Fibroblast of skin of left biceps (primary cell): Measurements from ENCODE around the gene CCNB1.
"Not testable (repeated sequence)": the region's sequence is repeated elsewhere in the genome, so short reads cannot be mapped to it uniquely, and the experiment has no call there.

Source experiments
- DNase-seq, 2 experiments: peaks; one replicate each; pipeline ENCODE4 v3.0.0-alpha.2; 2013; ENCODE audit warnings: low read depth in 2 of 2

The CCNB1 gene

GRCh38 chr5:69166686-69167492 is at the start of gene CCNB1:
CCNB1 (plus strand) TSS chr5:69167150; CDS start chr5:69167263, 113 bp downstream.
- DNase-seq, result peak; percentile 86 to 91

DNA sequence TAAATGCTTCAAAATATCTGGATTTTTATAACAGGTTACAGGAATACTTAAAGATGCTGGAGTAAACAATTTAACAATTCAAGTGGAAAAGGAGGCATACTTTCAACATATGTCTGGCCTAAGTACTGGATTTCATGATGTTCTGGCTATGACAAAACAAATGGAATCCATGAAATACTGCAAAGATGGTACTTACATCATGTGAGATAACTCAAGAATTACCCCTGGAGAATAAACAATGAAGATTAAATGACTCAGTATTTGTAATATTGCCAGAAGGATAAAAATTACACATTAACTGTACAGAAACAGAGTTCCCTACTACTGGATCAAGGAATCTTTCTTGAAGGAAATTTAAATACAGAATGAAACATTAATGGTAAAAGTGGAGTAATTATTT is 37.5 kb upstream of the CCNB1 start:
- DNase-seq, result peak; percentile 49 to 52

DNA sequence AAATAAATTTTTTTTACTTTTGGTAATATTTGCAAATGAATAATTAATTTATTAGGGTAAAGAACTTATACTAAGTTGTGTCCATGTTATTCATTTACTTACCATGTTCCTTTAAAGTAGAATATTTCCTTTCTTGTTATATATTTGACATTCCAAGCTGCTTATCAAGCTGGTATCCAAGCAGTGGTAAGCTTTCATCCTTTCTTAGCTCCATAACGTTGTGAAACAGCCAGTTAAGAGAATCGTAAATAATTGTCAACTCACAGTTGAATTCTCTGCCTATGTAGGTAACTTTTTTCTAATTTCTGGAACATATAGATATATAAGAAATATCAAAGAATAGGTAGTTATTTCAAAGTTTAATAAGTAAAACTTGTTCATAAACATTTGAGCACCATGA is 36.7 kb upstream of the CCNB1 start:
- DNase-seq, result no peak

GRCh38 chr5:69131304-69131703 is 35.6 kb upstream of the CCNB1 start:
- no peak for DNase-seq

- DNase-seq, result no peak
Measured at GRCh38 chr5:69134126-69134525, 32.8 kb upstream of the CCNB1 start.

- DNase-seq, result peak; percentile 29 to 33
Measured at GRCh38 chr5:69136293-69136692, 30.7 kb upstream of the CCNB1 start.

- DNase-seq, result not testable (repeated sequence)
Measured at GRCh38 chr5:69137208-69137607, 29.7 kb upstream of the CCNB1 start.

GRCh38 chr5:69137807-69138206 is 29.1 kb upstream of the CCNB1 start:
- DNase-seq, result no peak

GRCh38 chr5:69138766-69139165 is 28.2 kb upstream of the CCNB1 start:
- DNase-seq, result peak in 1 of 2 experiments; percentile 4

DNA sequence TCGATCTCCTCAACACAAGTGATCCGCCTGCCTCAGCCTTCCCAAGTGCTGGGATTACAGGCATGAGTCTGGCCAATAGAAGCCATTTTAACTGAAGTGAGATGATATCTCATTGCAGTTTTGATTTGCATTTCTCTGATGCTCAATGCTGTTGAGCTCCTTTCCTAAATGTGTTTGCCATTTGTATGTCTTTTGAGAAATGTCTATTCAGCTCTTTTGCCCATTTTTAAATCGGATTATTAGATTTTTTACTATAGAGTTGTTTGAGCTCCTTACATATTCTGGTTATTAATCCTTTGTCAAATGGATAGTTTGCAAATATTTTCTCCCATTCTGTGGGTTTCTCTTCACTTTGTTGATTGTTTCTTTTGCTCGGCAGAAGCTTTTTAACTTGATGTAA is 26.7 kb upstream of the CCNB1 start:
- not testable (repeated sequence) for DNase-seq

DNA sequence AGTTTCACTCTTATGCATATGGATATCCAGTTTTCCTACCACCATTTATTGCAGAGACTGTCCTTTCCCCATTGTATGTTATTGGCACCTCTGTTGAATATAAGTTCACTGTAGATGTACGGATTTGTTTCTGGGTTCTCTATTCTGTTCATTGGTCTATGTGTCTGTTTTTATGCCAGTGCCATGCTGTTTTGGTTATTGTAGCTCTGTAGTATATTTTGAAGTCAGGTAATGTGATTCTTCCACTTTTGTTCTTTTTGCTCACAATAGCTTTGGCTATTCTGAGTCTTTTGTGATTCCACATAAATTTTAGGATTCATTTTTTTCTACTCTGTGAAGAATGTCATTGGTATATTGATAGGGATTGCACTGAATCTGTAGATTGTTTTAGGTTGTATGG is 26.1 kb upstream of the CCNB1 start:
- no peak for DNase-seq

GRCh38 chr5:69148576-69148975 is 18.4 kb upstream of the CCNB1 start:
- not testable (repeated sequence) for DNase-seq

- no peak for DNase-seq
Measured at GRCh38 chr5:69148981-69149675, 17.8 kb upstream of the CCNB1 start.

DNA sequence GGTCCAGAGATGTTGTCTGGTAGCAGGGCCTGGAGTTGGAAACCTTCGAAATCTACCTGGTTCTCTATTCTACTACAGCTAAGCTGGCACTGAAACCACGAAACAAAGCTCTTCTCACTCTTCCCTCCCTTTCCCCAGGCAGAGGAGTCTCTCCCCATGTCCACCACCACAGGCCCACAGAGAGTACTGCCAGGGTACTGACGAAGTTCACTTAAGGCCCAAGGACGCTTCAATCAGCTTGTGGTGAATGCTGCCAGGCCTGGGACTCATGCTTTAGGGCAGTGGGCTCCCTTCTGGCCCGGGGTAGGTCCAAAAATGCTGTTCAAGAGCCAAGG is 17.3 kb upstream of the CCNB1 start:
- no peak for DNase-seq

GRCh38 chr5:69152731-69153130 is 14.2 kb upstream of the CCNB1 start:
- no peak for DNase-seq

GRCh38 chr5:69156456-69156855 is 10.5 kb upstream of the CCNB1 start:
- no peak for DNase-seq

DNA sequence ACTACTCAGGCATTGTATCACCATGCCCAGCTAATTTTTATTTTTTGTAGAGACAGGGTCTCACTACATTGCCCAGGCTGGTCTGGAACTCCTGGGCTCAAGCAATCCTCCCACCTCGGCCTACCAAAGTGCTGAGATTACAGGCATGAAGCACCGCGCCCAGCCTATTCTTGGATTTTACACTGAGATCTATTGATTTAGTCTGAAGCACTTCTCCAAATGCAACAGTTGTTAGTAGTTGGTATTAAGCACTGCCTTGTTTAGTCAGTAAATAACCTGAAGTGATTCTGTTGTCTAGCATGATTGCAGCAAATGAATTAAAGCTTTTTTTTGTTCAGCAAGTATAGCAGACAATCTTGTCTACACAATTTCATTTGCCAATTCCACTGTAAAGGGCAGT is 8.9 kb upstream of the CCNB1 start:
- no peak for DNase-seq

DNA sequence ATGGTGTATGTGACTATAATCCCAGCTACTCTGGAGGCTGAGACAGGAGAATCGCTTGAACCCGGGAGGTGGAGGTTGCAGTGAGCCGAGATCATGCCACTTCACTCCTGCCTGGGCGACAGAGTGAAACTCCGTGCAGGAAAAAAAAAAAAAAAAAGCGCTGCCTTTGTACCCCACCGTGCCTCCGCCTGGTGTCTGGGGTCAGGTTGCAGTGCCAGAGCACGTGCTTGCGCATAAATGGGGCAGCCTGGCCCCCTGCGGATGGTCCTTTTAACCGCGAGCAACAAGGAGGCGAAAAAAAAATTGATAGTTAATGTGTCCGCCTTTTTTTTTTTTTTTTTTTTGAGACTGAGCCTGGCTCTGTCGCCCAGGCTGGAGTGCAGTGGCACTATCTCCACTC is 6.3 kb upstream of the CCNB1 start:
- DNase-seq, result no peak

DNA sequence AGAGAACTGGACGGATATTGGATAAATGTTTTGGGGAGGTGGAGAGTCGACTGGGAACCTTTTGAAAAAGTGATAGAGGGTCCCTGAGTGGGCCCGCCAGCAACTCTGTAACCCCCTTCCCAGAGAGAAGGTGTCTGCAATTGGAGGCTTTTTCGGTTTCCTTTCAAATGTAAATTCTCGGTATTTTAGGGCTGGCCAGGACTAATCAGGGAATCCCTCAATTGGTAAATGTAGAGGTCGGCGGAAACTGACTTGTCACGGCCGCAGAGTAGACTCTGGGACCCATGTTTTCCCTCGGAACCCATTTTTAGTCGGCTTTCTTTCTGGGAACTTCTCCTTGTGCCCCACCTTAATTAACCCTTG is 524 bp downstream of the CCNB1 start:
- DNase-seq, result no peak

DNA sequence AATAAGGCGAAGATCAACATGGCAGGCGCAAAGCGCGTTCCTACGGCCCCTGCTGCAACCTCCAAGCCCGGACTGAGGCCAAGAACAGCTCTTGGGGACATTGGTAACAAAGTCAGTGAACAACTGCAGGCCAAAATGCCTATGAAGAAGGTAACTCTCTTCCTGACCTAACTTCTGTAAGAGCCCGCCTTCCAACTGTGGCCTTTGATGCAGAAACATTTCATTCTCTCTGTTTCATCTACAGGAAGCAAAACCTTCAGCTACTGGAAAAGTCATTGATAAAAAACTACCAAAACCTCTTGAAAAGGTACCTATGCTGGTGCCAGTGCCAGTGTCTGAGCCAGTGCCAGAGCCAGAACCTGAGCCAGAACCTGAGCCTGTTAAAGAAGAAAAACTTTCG is 979 bp downstream of the CCNB1 start:
- DNase-seq, result no peak

DNA sequence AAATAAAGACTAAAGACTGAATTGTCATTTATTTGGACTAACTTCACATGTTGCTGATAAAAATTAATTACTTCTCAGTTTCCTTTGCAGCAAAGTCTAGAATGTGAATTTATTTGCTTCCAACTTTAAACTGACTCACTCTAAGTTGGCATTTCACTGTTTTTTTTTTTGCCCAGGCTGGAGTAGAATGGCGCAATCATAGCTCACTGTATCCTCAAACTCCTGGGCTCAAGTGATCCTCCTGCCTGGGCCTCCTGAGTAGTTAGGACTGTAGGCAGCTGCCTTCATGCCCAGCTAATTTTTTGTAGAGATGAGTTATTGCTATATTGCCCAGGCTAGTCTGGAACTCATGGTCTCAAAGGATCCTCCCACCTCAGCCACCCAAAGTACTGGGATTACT is 3.5 kb downstream of the CCNB1 start:
- DNase-seq, result no peak

DNA sequence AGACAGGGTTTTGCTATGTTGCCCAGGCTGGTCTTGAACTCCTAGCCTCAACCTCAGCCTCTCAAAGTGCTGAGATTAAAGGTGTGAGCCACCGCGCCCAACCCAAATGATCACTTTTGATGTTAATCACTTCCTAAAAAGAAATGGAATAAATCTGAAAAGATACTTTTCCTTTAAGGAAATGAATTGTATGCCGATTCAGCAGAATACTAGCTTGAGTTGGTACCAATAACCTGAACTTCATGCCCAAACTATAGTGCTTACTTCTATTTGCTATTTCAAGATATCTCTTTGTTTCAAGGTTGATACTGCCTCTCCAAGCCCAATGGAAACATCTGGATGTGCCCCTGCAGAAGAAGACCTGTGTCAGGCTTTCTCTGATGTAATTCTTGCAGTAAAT is 4.0 kb downstream of the CCNB1 start:
- DNase-seq, result no peak

DNA sequence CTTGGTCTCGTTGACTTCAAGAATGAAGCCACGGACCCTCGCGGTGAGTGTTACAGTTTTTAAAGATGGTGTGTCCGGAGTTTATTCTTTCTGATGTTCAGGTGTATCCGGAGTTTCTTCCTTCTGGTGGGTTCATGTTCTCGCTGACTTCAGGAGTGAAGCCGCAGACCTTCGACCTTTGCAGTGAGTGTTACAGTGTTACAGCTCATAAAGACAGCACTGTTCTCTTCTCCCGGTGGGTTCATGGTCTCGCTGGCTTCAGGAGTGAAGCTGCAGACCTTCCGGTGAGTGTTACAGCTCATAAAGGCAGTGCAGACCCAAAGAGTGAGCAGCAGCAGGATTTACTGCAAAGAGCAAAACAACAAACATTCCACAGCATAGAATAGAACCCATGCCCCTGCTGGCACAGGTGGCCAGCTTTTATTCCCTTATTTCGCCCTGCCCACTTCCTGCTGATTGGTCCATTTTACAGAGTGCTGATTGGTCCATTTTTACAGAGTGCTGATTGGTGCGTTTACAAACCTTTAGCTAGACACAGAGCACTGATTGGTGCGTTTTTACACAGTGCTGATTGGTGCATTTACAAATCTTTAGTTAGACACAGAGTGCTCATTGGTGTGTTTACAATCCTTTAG is 14.8 kb downstream of the CCNB1 start:
- not testable (repeated sequence) for DNase-seq
